ENCODE data around the gene IGSF9B.

DNA sequence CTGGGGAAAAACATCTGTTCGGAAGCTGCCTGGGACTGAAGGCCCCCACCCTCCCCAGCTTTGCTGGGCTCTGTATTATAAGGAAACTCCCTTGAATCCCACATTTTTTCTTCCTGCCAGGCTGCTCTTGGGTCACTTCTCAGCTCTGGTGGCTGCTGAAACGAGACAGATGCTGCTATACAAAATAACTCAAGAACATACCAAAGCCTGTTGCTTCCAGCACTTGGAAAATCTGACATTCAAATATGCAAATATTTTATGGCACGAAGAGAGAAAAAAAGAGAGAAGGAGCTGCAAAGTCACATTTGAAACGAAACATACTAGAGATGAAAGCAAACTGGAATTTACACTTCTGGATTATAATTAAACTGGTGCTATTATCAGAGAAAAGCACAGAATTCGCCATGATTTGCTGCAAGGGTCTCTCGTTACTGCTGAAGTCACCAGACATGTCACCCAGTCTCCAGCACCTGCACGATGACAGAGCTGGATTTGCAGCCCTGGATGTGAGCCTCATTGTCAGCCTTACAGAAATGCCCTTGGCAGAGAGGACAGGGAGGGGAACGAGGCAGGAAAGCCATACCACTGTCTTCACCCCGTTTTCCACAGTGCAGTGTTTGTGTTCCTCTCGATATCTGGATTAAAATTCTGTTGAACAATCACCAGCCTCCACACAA lies 47.9 kb upstream of the IGSF9B start:
- TF ChIP-seq, protein P1, sequence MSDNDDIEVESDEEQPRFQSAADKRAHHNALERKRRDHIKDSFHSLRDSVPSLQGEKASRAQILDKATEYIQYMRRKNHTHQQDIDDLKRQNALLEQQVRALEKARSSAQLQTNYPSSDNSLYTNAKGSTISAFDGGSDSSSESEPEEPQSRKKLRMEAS (IDR thresholded peaks at IDR 0.05; ENCODE audit: low read depth, low read length) = no peak
- no peak for TF ChIP-seq HDAC6 (IDR thresholded peaks at IDR 0.05; ENCODE audit: unreplicated experiment)
- no peak for TF ChIP-seq STAT3 (IDR thresholded peaks at IDR 0.05; ENCODE audit: low read depth, low read length)
- TF ChIP-seq EP300 (IDR thresholded peaks at IDR 0.05; ENCODE audit: borderline replicate concordance in 1 of 2, control insufficient read depth in 1 of 2, low read depth in 2 of 2, low read length in 2 of 2) = no peak
